GM23338 (cell line): Measurements from ENCODE around the gene ABCA5. TPM values are rescaled to one million over a fixed set of nuclear protein-coding genes. Genes with fewer than 3 reads are reported as not detected.

Source experiments
- ATAC-seq: fragments of 200-7000 bp; cut with Tn5 transposase; 3 replicates; pipeline ENCODE4 v1.9.1; 2020
- DNase-seq: peaks from one replicate; pipeline ENCODE4 v3.0.0-alpha.2; 2015; ENCODE audit warnings: low spot score
- H2AFZ ChIP-seq: fragments of 200-600 bp; sonication (generic); 2 replicates; pipeline ENCODE4 v1.8.0; 2016; ENCODE audit warnings: antibody characterized with exemption, mild to moderate bottlenecking, moderate library complexity
- H3F3A ChIP-seq: fragments of 200-600 bp; sonication (generic); replicated peaks from 2 replicates; pipeline ENCODE4 v1.8.0; 2017; ENCODE audit warnings: antibody characterized with exemption, mixed run types, low read depth
- H3K27ac ChIP-seq: fragments of 200-600 bp; sonication (generic); 2 replicates; pipeline ENCODE4 v1.6.1; 2016; ENCODE audit warnings: low read depth
- H3K27me3 ChIP-seq: fragments of 200-600 bp; sonication (generic); 2 replicates; pipeline ENCODE4 v1.8.0; 2016; ENCODE audit warnings: mild to moderate bottlenecking, mixed run types, moderate library complexity; ENCODE audit not compliant: insufficient read depth
- H3K36me3 ChIP-seq: fragments of 200-600 bp; sonication (generic); 2 replicates; pipeline ENCODE4 v1.8.0; 2016; ENCODE audit warnings: mild to moderate bottlenecking; ENCODE audit not compliant: insufficient read depth
- H3K4me1 ChIP-seq: fragments of 200-600 bp; sonication (generic); 2 replicates; pipeline ENCODE4 v1.8.0; 2016; ENCODE audit warnings: mild to moderate bottlenecking, moderate library complexity; ENCODE audit not compliant: insufficient read depth
- H3K4me2 ChIP-seq: fragments of 200-600 bp; sonication (generic); 2 replicates; pipeline ENCODE4 v1.7.1; 2017; ENCODE audit warnings: mixed run types
- H3K4me3 ChIP-seq: fragments of 200-600 bp; sonication (generic); 2 replicates; pipeline ENCODE4 v1.6.1; 2016; ENCODE audit warnings: mixed run types
- H3K79me2 ChIP-seq: fragments of 200-600 bp; sonication (generic); replicated peaks from 2 replicates; pipeline ENCODE4 v1.8.0; 2017; ENCODE audit warnings: mild to moderate bottlenecking; ENCODE audit not compliant: insufficient read depth
- H3K9me2 ChIP-seq: fragments of 200-600 bp; sonication (generic); 2 replicates; pipeline ENCODE4 v1.8.0; 2017; ENCODE audit not compliant: insufficient read depth
- H4K20me1 ChIP-seq: fragments of 200-600 bp; sonication (generic); replicated peaks from 2 replicates; pipeline ENCODE4 v1.8.0; 2017; ENCODE audit warnings: mild to moderate bottlenecking; ENCODE audit not compliant: insufficient read depth
- H3K27ac Mint-ChIP-seq: 2 replicates; pipeline ENCODE4 v1.8.0; 2020; ENCODE audit warnings: inconsistent platforms, mild to moderate bottlenecking, moderate library complexity, mixed read lengths
- H3K27me3 Mint-ChIP-seq: 3 replicates; pipeline ENCODE4 v1.8.0; 2022; ENCODE audit warnings: low read depth, mild to moderate bottlenecking, moderate library complexity, mixed read lengths, inconsistent platforms; ENCODE audit not compliant: insufficient read depth, poor library complexity
- H3K36me3 Mint-ChIP-seq: 3 replicates; pipeline ENCODE4 v1.8.0; 2021; ENCODE audit warnings: low read depth, mild to moderate bottlenecking, inconsistent platforms, moderate library complexity, mixed read lengths
- H3K4me1 Mint-ChIP-seq: 3 replicates; pipeline ENCODE4 v1.8.0; 2020; ENCODE audit warnings: mild to moderate bottlenecking, inconsistent platforms, mixed read lengths
- H3K4me3 Mint-ChIP-seq: 3 replicates; pipeline ENCODE4 v1.8.0; 2021; ENCODE audit warnings: moderate library complexity, mild to moderate bottlenecking, inconsistent platforms, mixed read lengths
- H3K9me3 Mint-ChIP-seq: 3 replicates; pipeline ENCODE4 v1.8.0; 2020; ENCODE audit warnings: moderate library complexity, mild to moderate bottlenecking, inconsistent platforms, mixed read lengths
- CREB1 ChIP-seq: fragments of 250-450 bp; sonication (Bioruptor Pico); IDR thresholded peaks from 2 replicates; pipeline ENCODE4 v1.5.0; 2020; ENCODE audit warnings: low read depth, mild to moderate bottlenecking, moderate library complexity
- CTCF ChIP-seq, 2 experiments: fragments of 200-600 bp in 1 of 2; sonication (generic) in 1 of 2; conservative IDR thresholded peaks; 2 replicates each; pipeline versions ENCODE4 v1.5.1 to v1.6.1; 2016 to 2017; ENCODE audit warnings: antibody characterized with exemption in 2 of 2, low read depth in 2 of 2, mild to moderate bottlenecking in 2 of 2, moderate library complexity in 1 of 2
- ETS1 ChIP-seq: IDR thresholded peaks from 2 replicates; pipeline ENCODE4 v1.6.1; 2016; ENCODE audit warnings: antibody characterized with exemption
- EZH2 ChIP-seq: fragments of 200-600 bp; sonication (generic); IDR thresholded peaks from one replicate; pipeline ENCODE4 v1.8.0; 2017; ENCODE audit warnings: antibody characterized with exemption, mild to moderate bottlenecking, low read depth; ENCODE audit not compliant: unreplicated experiment
- EZH2phosphoT487 ChIP-seq: fragments of 200-600 bp; sonication (generic); IDR thresholded peaks from one replicate; pipeline ENCODE4 v1.8.1; 2018; ENCODE audit warnings: antibody characterized with exemption; ENCODE audit not compliant: unreplicated experiment
- JUNB ChIP-seq: IDR thresholded peaks from one replicate; pipeline ENCODE4 v1.6.1; 2016; ENCODE audit warnings: antibody characterized with exemption; ENCODE audit not compliant: unreplicated experiment
- NANOG ChIP-seq: IDR thresholded peaks from 2 replicates; pipeline ENCODE4 v1.6.1; 2016; ENCODE audit warnings: antibody characterized with exemption, borderline replicate concordance
- POLR2AphosphoS5 ChIP-seq: IDR thresholded peaks from 2 replicates; pipeline ENCODE4 v1.6.1; 2016; ENCODE audit warnings: antibody characterized with exemption, low read depth
- REST ChIP-seq: IDR thresholded peaks from one replicate; pipeline ENCODE4 v1.6.1; 2018; ENCODE audit warnings: antibody characterized with exemption; ENCODE audit not compliant: unreplicated experiment
- STAT1 ChIP-seq: IDR thresholded peaks from one replicate; pipeline ENCODE4 v1.6.1; 2016; ENCODE audit warnings: antibody characterized with exemption; ENCODE audit not compliant: unreplicated experiment
- ZNF114 ChIP-seq: fragments of 250-450 bp; sonication (Bioruptor Pico); IDR thresholded peaks from 2 replicates; pipeline ENCODE4 v1.5.0; 2020; ENCODE audit warnings: mild to moderate bottlenecking, moderate library complexity
- ZNF331 ChIP-seq: fragments of 250-450 bp; sonication (Bioruptor Pico); IDR thresholded peaks from 2 replicates; pipeline ENCODE4 v1.5.0; 2020; ENCODE audit warnings: low read depth, mild to moderate bottlenecking, moderate library complexity
- ZNF462 ChIP-seq: fragments of 250-450 bp; sonication (Bioruptor Pico); IDR thresholded peaks from 2 replicates; pipeline ENCODE4 v1.5.0; 2020; ENCODE audit warnings: mild to moderate bottlenecking, moderate library complexity
- polyA plus RNA-seq: library from polyadenylated mRNA; unstranded; fragments of >200 nt; fragmentation: Nextera tagmentation; extraction: Ambion mirVana; gene quantifications from 2 replicates; pipeline ENCODE4 v1.2.1, GENCODE V29; 2016
- total RNA-seq: library from RNA; depleted of rRNA; stranded (reverse); fragments of >200 nt; shearing (Covaris generic); gene quantifications from 2 replicates; pipeline ENCODE4 v1.2.3, GENCODE V29; 2014

ABCA5 gene
- total and polyA plus RNA-seq, 2 experiments from 2014 or later, result 3.1 to 3.4 TPM

- H3F3A ChIP-seq, result no peaks in the 10 kb centered on the region
- H2AFZ ChIP-seq, result no peak overlapping the region
- no peaks in the 10 kb centered on the region for H3K27me3 ChIP-seq
- Mint-ChIP-seq H3K9me3 (no peaks in the 10 kb centered on the region), H3K4me1 (no peaks in the 10 kb centered on the region; the same call in 2 of the 3 replicates), H3K4me3 (no peak overlapping the region), H3K27me3 (peaks cover 3% of the 10 kb centered on the region), H3K36me3 (no peaks in the 10 kb centered on the region), H3K27ac (no peak overlapping the region)
- TF ChIP-seq EZH2 (no peak), CREB1 (no peak), ZNF331 (CRISPR knock-in tag) (no peak), STAT1 (no peak), ZNF462 (CRISPR knock-in tag) (no peak), EZH2phosphoT487 (no peak), POLR2AphosphoS5 (no peak), REST (no peak), CTCF (conservative IDR thresholded peaks at IDR 0.05; ENCODE audit: low read depth in 2 of 2) (no peak), JUNB (no peak), ETS1 (no peak), ZNF114 (CRISPR knock-in tag) (no peak), NANOG (no peak)
- DNase-seq, result no peak
- H3K36me3 ChIP-seq, result no peaks in the 10 kb centered on the region
- no peak overlapping the region for H3K4me3 ChIP-seq
- no peaks in the 10 kb centered on the region for H3K4me1 ChIP-seq
- no peak overlapping the region for H3K4me2 ChIP-seq
- no peak for ATAC-seq
- no peaks in the 10 kb centered on the region for H4K20me1 ChIP-seq
- no peaks in the 10 kb centered on the region for H3K9me2 ChIP-seq
- H3K79me2 ChIP-seq, result no peaks in the 10 kb centered on the region
- no peak overlapping the region for H3K27ac ChIP-seq
Observed at GRCh38 chr17:69239611-69240600, 87.0 kb downstream of the ABCA5 start.
